HG02623 (cell line): Measurements from ENCODE around the gene AUTS2.

ENCODE experiments used
- ATAC-seq: cut with Tn5 transposase; IDR thresholded peaks from one replicate; pipeline ENCODE4 v1.9.1; 2021; ENCODE audit warnings: moderate library complexity; ENCODE audit not compliant: unreplicated experiment

The AUTS2 gene

GRCh38 chr7:70542750-70543376 lies 944.6 kb downstream of the AUTS2 start:
- ATAC-seq = no peak

- no peak for ATAC-seq
Measured at GRCh38 chr7:70544016-70544415, 945.7 kb downstream of the AUTS2 start.

GRCh38 chr7:70545214-70545613 lies 946.9 kb downstream of the AUTS2 start:
- no peak for ATAC-seq

GRCh38 chr7:70552141-70552540 lies 953.9 kb downstream of the AUTS2 start:
- ATAC-seq = no peak

- ATAC-seq = no peak
Measured at GRCh38 chr7:70553364-70553763, 955.1 kb downstream of the AUTS2 start.

- ATAC-seq = no peak
Measured at GRCh38 chr7:70554646-70555045, 956.4 kb downstream of the AUTS2 start.

GRCh38 chr7:70556761-70557160 lies 958.5 kb downstream of the AUTS2 start:
- ATAC-seq = no peak

- no peak for ATAC-seq
Measured at GRCh38 chr7:70557338-70557737, 959.1 kb downstream of the AUTS2 start.

GRCh38 chr7:70559815-70560214 lies 961.5 kb downstream of the AUTS2 start:
- ATAC-seq = no peak

GRCh38 chr7:70563960-70564359 lies 965.7 kb downstream of the AUTS2 start:
- ATAC-seq = no peak

- ATAC-seq = no peak
Measured at GRCh38 chr7:70565721-70566370, 967.6 kb downstream of the AUTS2 start.

GRCh38 chr7:70566671-70567070 lies 968.4 kb downstream of the AUTS2 start:
- no peak for ATAC-seq

- ATAC-seq = no peak
Measured at GRCh38 chr7:70568674-70569334, 970.5 kb downstream of the AUTS2 start.

- ATAC-seq = no peak
Measured at GRCh38 chr7:70569335-70569819, 971.1 kb downstream of the AUTS2 start.

- no peak for ATAC-seq
Measured at GRCh38 chr7:70570029-70570428, 971.8 kb downstream of the AUTS2 start.

GRCh38 chr7:70570961-70571360 lies 972.7 kb downstream of the AUTS2 start:
- no peak for ATAC-seq

- ATAC-seq = no peak
Measured at GRCh38 chr7:70571403-70571934, 973.2 kb downstream of the AUTS2 start.

GRCh38 chr7:70571961-70572360 lies 973.7 kb downstream of the AUTS2 start:
- ATAC-seq = no peak

- no peak for ATAC-seq
Measured at GRCh38 chr7:70572571-70572970, 974.3 kb downstream of the AUTS2 start.

GRCh38 chr7:70573071-70573661 lies 974.9 kb downstream of the AUTS2 start:
- no peak for ATAC-seq

GRCh38 chr7:70573696-70574095 lies 975.4 kb downstream of the AUTS2 start:
- no peak for ATAC-seq
